Measurements from ENCODE around the gene TRIM2. TPM values are rescaled to one million over a fixed set of nuclear protein-coding genes. Genes with fewer than 3 reads are reported as not detected.

Gene TRIM2
- polyA plus RNA-seq, 3 donors, result 0.50 to 0.96 (median 0.76) TPM

DNA sequence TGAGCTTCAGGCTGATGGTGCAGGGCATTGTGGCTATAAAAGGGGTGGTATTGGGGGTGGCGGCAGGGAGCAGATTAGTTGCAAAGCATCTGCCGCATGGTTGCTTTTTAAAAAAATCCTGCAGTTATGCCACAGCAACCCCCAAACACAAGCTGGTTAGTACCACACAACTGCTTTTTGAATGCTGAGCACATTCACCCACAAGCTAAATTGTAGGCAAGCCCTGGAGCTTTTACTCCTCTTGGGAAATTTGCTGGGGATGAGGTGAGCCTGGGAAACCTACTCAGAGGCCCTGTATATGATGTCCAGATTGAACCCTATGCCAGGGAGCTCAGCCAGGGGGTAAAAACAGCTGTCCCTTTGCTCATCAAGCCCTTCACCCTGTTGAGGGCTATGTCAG lies 33.8 kb upstream of the TRIM2 start:
- intact Hi-C loops (cut with micrococcal nuclease), result no loop called here
- Histone ChIP-seq H3K79me2 (ENCODE audit: insufficient read depth, low read length) (no peaks in the 10 kb centered on the region), H3K27ac (ENCODE audit: low read depth in 1 of 2, low read length in 2 of 2) (no peak overlapping the region), H3K27me3 (ENCODE audit: control insufficient read depth in 2 of 2, insufficient read depth in 2 of 2, low read length in 2 of 2) (no peaks in the 10 kb centered on the region), H3K9ac (ENCODE audit: insufficient read depth, low read length, poor library complexity, severe bottlenecking) (no peak overlapping the region), H3K9me3 (replicated peaks in 1 of 2; ENCODE audit: control insufficient read depth in 1 of 2, insufficient read depth in 1 of 2, low read length in 2 of 2) (no peaks in the 10 kb centered on the region), H2AFZ (ENCODE audit: insufficient read depth, low read depth, low read length, poor library complexity, severe bottlenecking) (no peak overlapping the region), H3K4me1 (ENCODE audit: control insufficient read depth in 1 of 2, insufficient read depth in 2 of 2, low read length in 2 of 2) (no peaks in the 10 kb centered on the region), H3K4me3 (replicated peaks in 1 of 3; ENCODE audit: low read depth in 2 of 3, low read length in 3 of 3) (no peak overlapping the region), H3K4me2 (replicated peaks; ENCODE audit: extremely low read depth, low read length, poor library complexity, severe bottlenecking) (no peak overlapping the region), H4K20me1 (ENCODE audit: insufficient read depth, low read length) (no peaks in the 10 kb centered on the region), H3K36me3 (replicated peaks in 1 of 2; ENCODE audit: control insufficient read depth in 1 of 2, insufficient read depth in 2 of 2, low read length in 2 of 2) (no peaks in the 10 kb centered on the region)
- H3K4me3 Mint-ChIP-seq, result no peak overlapping the region
- peaks cover 0 to 3% (median 0%) of the 10 kb centered on the region in 7 donors for H3K9me3 Mint-ChIP-seq
- no peaks in the 10 kb centered on the region for H3K36me3 Mint-ChIP-seq
- H3K27ac Mint-ChIP-seq, result no peak overlapping the region
- no peak for DNase-seq
- WGBS (ENCODE audit: insufficient coverage), result no CpG with 5 or more reads among the region's 2 CpGs
- peaks cover 0 to 4% (median 2%) of the 10 kb centered on the region in 3 donors for H3K27me3 Mint-ChIP-seq (ENCODE audit: low read depth in 3 of 3)
- TF ChIP-seq, protein P1, sequence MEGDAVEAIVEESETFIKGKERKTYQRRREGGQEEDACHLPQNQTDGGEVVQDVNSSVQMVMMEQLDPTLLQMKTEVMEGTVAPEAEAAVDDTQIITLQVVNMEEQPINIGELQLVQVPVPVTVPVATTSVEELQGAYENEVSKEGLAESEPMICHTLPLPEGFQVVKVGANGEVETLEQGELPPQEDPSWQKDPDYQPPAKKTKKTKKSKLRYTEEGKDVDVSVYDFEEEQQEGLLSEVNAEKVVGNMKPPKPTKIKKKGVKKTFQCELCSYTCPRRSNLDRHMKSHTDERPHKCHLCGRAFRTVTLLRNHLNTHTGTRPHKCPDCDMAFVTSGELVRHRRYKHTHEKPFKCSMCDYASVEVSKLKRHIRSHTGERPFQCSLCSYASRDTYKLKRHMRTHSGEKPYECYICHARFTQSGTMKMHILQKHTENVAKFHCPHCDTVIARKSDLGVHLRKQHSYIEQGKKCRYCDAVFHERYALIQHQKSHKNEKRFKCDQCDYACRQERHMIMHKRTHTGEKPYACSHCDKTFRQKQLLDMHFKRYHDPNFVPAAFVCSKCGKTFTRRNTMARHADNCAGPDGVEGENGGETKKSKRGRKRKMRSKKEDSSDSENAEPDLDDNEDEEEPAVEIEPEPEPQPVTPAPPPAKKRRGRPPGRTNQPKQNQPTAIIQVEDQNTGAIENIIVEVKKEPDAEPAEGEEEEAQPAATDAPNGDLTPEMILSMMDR (IDR thresholded peaks at IDR 0.05), result no peak
- H3K4me1 Mint-ChIP-seq, result peaks cover 2% of the 10 kb centered on the region

DNA sequence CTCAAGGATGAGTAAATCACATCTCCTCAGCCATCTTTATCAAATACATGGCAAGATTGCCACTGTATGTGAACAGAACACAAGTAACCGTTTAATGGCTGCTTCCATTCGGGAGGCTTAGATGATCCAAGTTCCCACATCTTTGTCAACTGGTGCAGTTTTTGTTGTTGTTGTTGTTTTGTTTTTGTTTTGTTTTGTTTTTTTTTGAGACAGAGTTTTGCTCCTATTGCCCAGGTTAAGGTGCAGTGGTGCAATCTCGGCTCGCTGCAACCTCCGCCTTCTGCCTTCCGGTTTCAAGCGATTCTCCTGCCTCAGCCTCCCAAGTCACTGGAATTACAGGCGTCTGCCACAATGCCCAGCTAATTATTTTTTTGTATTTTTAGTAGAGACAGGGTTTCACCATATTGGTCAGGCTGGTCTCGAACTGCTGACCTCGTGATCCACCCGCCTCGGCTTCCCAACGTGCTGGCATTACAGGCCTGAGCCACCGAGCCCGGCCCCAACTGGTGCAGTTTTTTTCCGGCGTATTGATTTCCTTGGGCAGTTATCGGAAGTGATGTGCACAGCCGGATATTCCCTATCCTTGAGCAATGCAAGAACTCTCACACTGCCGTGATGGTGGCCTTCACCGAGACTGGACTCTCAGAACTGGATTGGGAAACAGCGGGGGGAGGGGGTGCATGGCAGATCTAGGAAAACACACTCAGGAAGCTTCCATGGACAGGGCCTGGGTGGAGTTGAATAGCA lies 29.2 kb upstream of the TRIM2 start:
- H3K4me1 ChIP-seq (ENCODE audit: control insufficient read depth in 1 of 2, insufficient read depth in 2 of 2, low read length in 2 of 2), result no peaks in the 10 kb centered on the region
- H3K4me3 ChIP-seq (replicated peaks in 1 of 3; ENCODE audit: low read depth in 2 of 3, low read length in 3 of 3), result no peak overlapping the region
- no peaks in the 10 kb centered on the region for H3K79me2 ChIP-seq (ENCODE audit: insufficient read depth, low read length)
- Mint-ChIP-seq H3K27me3 (ENCODE audit: low read depth in 3 of 3) (peaks cover 0 to 3% (median 3%) of the 10 kb centered on the region in 3 donors), H3K27ac (no peak overlapping the region), H3K36me3 (no peaks in the 10 kb centered on the region), H3K4me1 (peaks cover 2% of the 10 kb centered on the region), H3K9me3 (peaks cover 0 to 3% (median 0%) of the 10 kb centered on the region in 7 donors), H3K4me3 (no peak overlapping the region)
- no peaks in the 10 kb centered on the region for H3K27me3 ChIP-seq (ENCODE audit: control insufficient read depth in 2 of 2, insufficient read depth in 2 of 2, low read length in 2 of 2)
- TF ChIP-seq, protein P1 (IDR thresholded peaks at IDR 0.05), result no peak
- no peak for DNase-seq
- intact Hi-C loops (cut with micrococcal nuclease), result no loop called here
- no peak overlapping the region for H3K9ac ChIP-seq (ENCODE audit: insufficient read depth, low read length, poor library complexity, severe bottlenecking)
- 99% methylated on average over 17 of the region's 22 CpGs for WGBS (ENCODE audit: insufficient coverage)
- H3K36me3 ChIP-seq (replicated peaks in 1 of 2; ENCODE audit: control insufficient read depth in 1 of 2, insufficient read depth in 2 of 2, low read length in 2 of 2), result no peaks in the 10 kb centered on the region
- no peak overlapping the region for H2AFZ ChIP-seq (ENCODE audit: insufficient read depth, low read depth, low read length, poor library complexity, severe bottlenecking)
- no peak overlapping the region for H3K27ac ChIP-seq (ENCODE audit: low read depth in 1 of 2, low read length in 2 of 2)
- no peaks in the 10 kb centered on the region for H4K20me1 ChIP-seq (ENCODE audit: insufficient read depth, low read length)
- H3K9me3 ChIP-seq (replicated peaks in 1 of 2; ENCODE audit: control insufficient read depth in 1 of 2, insufficient read depth in 1 of 2, low read length in 2 of 2), result no peaks in the 10 kb centered on the region
- no peak overlapping the region for H3K4me2 ChIP-seq (replicated peaks; ENCODE audit: extremely low read depth, low read length, poor library complexity, severe bottlenecking)

Measured in CD14-positive monocyte (primary cell).